ENCODE results near the gene FAM149A.

Gene FAM149A

GRCh38 chr4:186191200-186192065, 86.9 kb downstream of the FAM149A start, which contains the start of gene CYP4V2:
Gene CYP4V2 (plus strand): TSS chr4:186191567. CDS start chr4:186191824, 257 bp downstream.
- peak; percentile 48 for DNase-seq (ENCODE audit: extremely low read depth, low read depth)
- TF ChIP-seq CTCF (IDR thresholded peaks at IDR 0.05; ENCODE audit: low read depth, low read length) = no peak; the same call in 1 of the 2 replicates

GRCh38 chr4:186192066-186192612, 87.6 kb downstream of the FAM149A start:
- DNase-seq (ENCODE audit: extremely low read depth, low read depth) = no peak
- no peak for TF ChIP-seq CTCF (IDR thresholded peaks at IDR 0.05; ENCODE audit: low read depth, low read length)

GRCh38 chr4:186193851-186194250, 89.3 kb downstream of the FAM149A start:
- no peak for DNase-seq (ENCODE audit: extremely low read depth, low read depth)
- no peak for TF ChIP-seq CTCF (IDR thresholded peaks at IDR 0.05; ENCODE audit: low read depth, low read length)

- no peak for DNase-seq (ENCODE audit: extremely low read depth, low read depth)
- no peak for TF ChIP-seq CTCF (IDR thresholded peaks at IDR 0.05; ENCODE audit: low read depth, low read length)
These were observed 91.6 kb downstream of the FAM149A start for GRCh38 chr4:186196063-186196462.

DNA sequence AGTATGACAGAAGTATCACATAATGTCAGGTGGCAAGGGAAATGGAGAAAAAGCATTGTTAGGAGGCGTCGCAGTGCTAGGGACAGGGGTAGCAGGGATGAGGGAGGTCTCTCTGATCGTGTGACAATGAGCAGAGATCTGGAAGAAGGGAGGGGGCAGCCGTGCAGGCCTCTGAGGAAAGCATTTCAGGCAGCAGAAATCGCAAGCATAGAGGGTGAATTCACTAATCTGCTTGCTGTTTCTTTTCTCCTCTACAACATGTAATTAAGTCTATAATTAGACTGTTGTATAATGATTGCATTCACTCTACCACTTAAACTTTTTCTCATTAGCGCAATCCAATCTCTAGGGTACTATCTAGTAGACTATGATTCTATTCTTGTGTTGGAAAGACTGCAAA, 96.0 kb downstream of the FAM149A start:
- TF ChIP-seq CTCF (IDR thresholded peaks at IDR 0.05; ENCODE audit: low read depth, low read length) = no peak
- no peak for DNase-seq (ENCODE audit: extremely low read depth, low read depth)

- TF ChIP-seq CTCF (IDR thresholded peaks at IDR 0.05; ENCODE audit: low read depth, low read length) = no peak
- no peak for DNase-seq (ENCODE audit: extremely low read depth, low read depth)
These were observed 96.5 kb downstream of the FAM149A start for GRCh38 chr4:186201010-186201409.

GRCh38 chr4:186201535-186202230, 97.2 kb downstream of the FAM149A start:
- no peak for DNase-seq (ENCODE audit: extremely low read depth, low read depth)
- peak; percentile 39 for TF ChIP-seq CTCF (IDR thresholded peaks at IDR 0.05; ENCODE audit: low read depth, low read length)

Data from AG09319 (cell line).